Skeletal muscle satellite cell (primary cell): Measurements from ENCODE around the gene CHPF2.
A peak's percentile ranks its signal among the peaks of the same experiment; 100 is the strongest.

Source experiments
- H3K27me3 ChIP-seq: 2 replicates; pipeline ENCODE4 v1.7.0; 2013; ENCODE audit warnings: low read length; ENCODE audit not compliant: control insufficient read depth, insufficient read depth
- H3K36me3 ChIP-seq: 2 replicates; pipeline ENCODE4 v1.7.0; 2013; ENCODE audit warnings: mild to moderate bottlenecking, control low read depth, low read length; ENCODE audit not compliant: insufficient read depth
- H3K4me1 ChIP-seq: 2 replicates; pipeline ENCODE4 v1.7.0; 2013; ENCODE audit warnings: low read length; ENCODE audit not compliant: control insufficient read depth, insufficient read depth
- H3K4me2 ChIP-seq: 2 replicates; pipeline ENCODE4 v1.7.0; 2013; ENCODE audit warnings: mild to moderate bottlenecking, low read length
- H3K4me3 ChIP-seq: 2 replicates; pipeline ENCODE4 v1.7.0; 2013; ENCODE audit warnings: low read length
- H3K9ac ChIP-seq: 2 replicates; pipeline ENCODE4 v1.7.0; 2013; ENCODE audit warnings: mild to moderate bottlenecking, low read depth, low read length, moderate library complexity
- H3K9me3 ChIP-seq: replicated peaks from 2 replicates; pipeline ENCODE4 v1.7.0; 2013; ENCODE audit warnings: mild to moderate bottlenecking, control low read depth, low read length

CHPF2 gene

GRCh38 chr7:151244841-151245346 is 12.6 kb downstream of the CHPF2 start:
- peaks cover 46% of the 10 kb centered on the region for H3K4me1 ChIP-seq

GRCh38 chr7:151245360-151246101 is 13.2 kb downstream of the CHPF2 start:
- Histone ChIP-seq H3K4me2 (peak overlapping the region; percentile 92), H3K9ac (peak overlapping the region; percentile 27), H3K9me3 (no peaks in the 10 kb centered on the region), H3K27me3 (no peaks in the 10 kb centered on the region), H3K4me3 (peak overlapping the region; percentile 87), H3K36me3 (peaks cover 16% of the 10 kb centered on the region), H3K4me1 (peaks cover 49% of the 10 kb centered on the region)

More at GRCh38 chr7:151244841-151245346, 12.6 kb downstream of the CHPF2 start:
- peak overlapping the region; percentile 27 for H3K9ac ChIP-seq
- H3K4me3 ChIP-seq = peak overlapping the region; percentile 87
- H3K9me3 ChIP-seq = no peaks in the 10 kb centered on the region
- H3K4me2 ChIP-seq = peak overlapping the region; percentile 92
- H3K36me3 ChIP-seq = peaks cover 22% of the 10 kb centered on the region
- no peaks in the 10 kb centered on the region for H3K27me3 ChIP-seq

DNA sequence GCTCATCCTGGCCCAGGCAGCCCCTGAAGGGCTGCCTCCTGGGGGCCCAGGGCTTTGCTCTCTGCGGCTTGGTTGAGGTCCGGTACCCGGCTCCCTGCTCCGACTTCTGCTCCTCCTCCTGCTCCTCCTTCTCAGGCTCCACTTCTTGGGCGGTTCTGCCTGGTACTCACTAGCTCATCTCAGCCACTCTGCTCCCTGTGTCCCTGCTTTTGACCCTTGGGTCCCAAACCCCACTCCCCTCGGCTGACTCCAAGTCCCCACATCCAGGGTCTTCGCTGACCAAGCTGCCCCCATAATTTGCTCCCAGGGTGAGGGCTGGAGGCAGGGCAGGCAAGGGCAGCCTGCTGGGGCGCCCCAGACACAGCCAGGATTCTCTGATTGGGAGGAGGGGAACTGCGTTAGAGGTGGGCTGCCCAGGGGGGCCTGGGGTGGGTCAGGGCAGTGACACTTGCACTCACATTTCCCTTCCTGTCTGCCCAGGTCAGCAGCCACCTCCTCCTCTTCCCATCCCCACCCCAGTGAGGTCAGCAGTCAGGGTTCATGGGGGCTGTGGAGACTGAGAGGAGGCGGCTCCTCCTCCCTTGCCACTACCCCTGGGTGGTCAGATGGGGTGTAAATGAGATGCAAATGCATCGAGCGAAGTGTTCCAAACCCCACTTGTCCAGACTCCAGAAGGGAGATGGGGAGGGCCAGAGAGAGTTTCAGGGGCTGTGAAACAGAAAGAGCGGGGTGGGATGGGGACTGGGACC is 14.0 kb downstream of the CHPF2 start:
- H3K36me3 ChIP-seq = peaks cover 9% of the 10 kb centered on the region
- peak overlapping the region; percentile 92 for H3K4me2 ChIP-seq
- no peaks in the 10 kb centered on the region for H3K27me3 ChIP-seq
- H3K9me3 ChIP-seq = no peaks in the 10 kb centered on the region
- H3K9ac ChIP-seq = peak overlapping the region; percentile 27
- H3K4me1 ChIP-seq = peaks cover 54% of the 10 kb centered on the region
- peak overlapping the region; percentile 87 for H3K4me3 ChIP-seq

- peak overlapping the region; percentile 91 for H3K9ac ChIP-seq
- H3K4me3 ChIP-seq = peak overlapping the region; percentile 87
- no peaks in the 10 kb centered on the region for H3K27me3 ChIP-seq
- peaks cover 57% of the 10 kb centered on the region for H3K4me1 ChIP-seq
- no peaks in the 10 kb centered on the region for H3K9me3 ChIP-seq
- H3K36me3 ChIP-seq = peaks cover 4% of the 10 kb centered on the region
- peak overlapping the region; percentile 92 for H3K4me2 ChIP-seq
These were observed 14.7 kb downstream of the CHPF2 start for GRCh38 chr7:151246851-151247580.

DNA sequence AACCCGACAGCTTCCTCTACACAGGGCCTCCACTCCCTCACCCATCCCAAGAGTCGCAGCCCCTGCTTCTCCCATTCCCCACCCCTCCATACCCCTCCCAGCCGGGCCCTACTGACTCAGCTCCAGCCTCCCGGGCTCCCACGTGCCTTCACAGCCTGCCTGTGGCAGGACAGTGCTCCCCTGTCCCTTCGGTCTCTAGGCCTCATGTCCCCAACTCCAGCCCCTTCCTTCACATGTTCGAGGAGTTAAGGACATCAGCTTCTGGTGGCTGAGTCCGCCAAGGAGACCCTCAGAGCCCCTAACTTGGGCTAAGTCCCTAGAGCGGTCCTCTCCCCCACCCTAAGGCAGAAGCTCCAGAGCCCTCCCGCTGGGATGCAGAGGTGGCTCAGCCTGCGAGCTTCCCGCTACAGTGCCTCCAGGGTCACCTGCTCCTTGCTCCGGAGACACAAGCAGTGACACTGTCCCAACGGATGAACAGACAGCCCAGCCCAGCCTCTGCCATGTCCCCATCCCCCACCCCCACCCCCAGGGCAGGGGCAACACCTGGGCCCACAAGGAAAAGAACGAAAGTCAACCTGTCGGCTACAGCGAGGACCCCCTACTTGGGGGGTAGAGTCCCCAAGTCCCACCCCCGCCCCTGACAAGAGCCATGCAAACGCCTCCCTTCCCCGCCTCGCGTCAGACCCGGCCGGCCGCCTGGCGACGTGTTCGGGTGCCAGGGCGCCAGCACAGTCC is 15.5 kb downstream of the CHPF2 start:
- no peaks in the 10 kb centered on the region for H3K9me3 ChIP-seq
- peak overlapping the region; percentile 91 for H3K9ac ChIP-seq
- H3K27me3 ChIP-seq = no peaks in the 10 kb centered on the region
- no peaks in the 10 kb centered on the region for H3K36me3 ChIP-seq
- peak overlapping the region; percentile 92 for H3K4me2 ChIP-seq
- H3K4me3 ChIP-seq = peak overlapping the region; percentile 87
- H3K4me1 ChIP-seq = peaks cover 64% of the 10 kb centered on the region

DNA sequence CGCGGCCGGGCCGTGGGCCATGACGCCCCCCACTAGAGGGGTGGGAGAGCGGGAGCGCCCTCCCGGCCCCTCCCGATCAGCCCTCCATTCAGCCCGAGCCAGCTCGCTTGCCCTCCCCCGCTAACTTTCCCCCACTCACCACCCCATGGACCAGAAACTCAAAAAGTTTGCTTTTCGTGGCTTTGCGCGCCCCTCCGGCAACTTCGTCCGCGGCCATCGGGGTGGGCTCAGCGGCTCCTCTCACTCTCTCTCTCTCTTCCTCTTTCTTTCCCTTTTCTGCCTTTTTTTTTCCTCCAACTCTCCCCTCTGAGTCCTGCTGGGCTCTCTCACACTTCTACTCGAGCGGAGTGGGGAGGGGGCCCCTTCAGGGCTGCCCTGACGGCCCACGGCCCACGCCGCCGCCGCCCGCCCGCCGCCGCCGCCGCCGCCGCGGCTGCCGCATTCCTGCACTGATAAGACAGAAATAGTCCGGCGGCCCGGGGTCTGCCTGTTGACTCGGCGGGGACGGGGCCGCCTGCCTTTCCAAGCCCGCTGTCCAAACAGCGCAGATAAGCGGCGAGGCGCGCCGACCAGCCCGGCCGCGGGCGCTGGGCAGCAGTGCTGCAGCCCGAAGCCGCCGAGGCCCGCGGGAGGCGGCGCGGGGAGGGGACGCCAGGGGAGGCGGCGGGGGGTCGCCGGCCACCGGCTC is 16.2 kb downstream of the CHPF2 start, which contains the start of gene SMARCD3:
Gene SMARCD3, minus strand, starts transcription at position 349 of the 688 bp plus-strand sequence. Its CDS starts 132 bp downstream, at position 217.
- Histone ChIP-seq H3K9me3 (no peaks in the 10 kb centered on the region), H3K4me2 (peak within 1 kb of the TSS; percentile 92), H3K9ac (peak within 1 kb of the TSS; percentile 91), H3K36me3 (no peaks in the 10 kb centered on the region), H3K27me3 (no peaks in the 10 kb centered on the region), H3K4me1 (peaks cover 68% of the 10 kb centered on the region), H3K4me3 (peak within 1 kb of the TSS; percentile 87)

- peaks cover 68% of the 10 kb centered on the region for H3K4me1 ChIP-seq
- peak overlapping the region; percentile 92 for H3K4me2 ChIP-seq
- peak overlapping the region; percentile 87 for H3K4me3 ChIP-seq
- H3K36me3 ChIP-seq = no peaks in the 10 kb centered on the region
- H3K9me3 ChIP-seq = no peaks in the 10 kb centered on the region
- H3K9ac ChIP-seq = peak overlapping the region; percentile 91
- peaks cover 2% of the 10 kb centered on the region for H3K27me3 ChIP-seq
These were observed 16.9 kb downstream of the CHPF2 start for GRCh38 chr7:151249034-151249731.

DNA sequence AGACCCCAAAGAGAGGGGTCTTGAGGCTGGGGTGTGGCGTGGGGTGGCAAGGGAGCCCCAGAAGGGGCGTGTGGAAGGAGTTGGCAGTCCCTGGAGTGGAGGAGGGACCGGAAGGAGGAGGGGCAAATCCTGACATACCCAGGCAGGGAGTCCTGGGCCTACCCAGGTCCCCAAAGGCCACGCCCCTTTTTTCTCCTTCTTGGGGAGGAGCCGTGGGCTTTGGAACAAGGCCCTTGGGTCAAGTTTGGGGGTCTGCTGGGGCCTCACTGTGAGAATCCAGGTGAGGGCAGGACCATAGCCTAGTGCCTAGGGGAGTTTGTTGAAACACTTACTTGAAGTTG is 17.4 kb downstream of the CHPF2 start:
- Histone ChIP-seq H3K4me1 (peaks cover 65% of the 10 kb centered on the region), H3K9ac (peak overlapping the region; percentile 91), H3K4me3 (peak overlapping the region; percentile 87), H3K9me3 (no peaks in the 10 kb centered on the region), H3K36me3 (no peaks in the 10 kb centered on the region), H3K4me2 (peak overlapping the region; percentile 92), H3K27me3 (peaks cover 6% of the 10 kb centered on the region)

- H3K36me3 ChIP-seq = no peaks in the 10 kb centered on the region
- peak overlapping the region; percentile 75 for H3K4me3 ChIP-seq
- H3K9me3 ChIP-seq = no peaks in the 10 kb centered on the region
- no peak overlapping the region for H3K9ac ChIP-seq
- peak overlapping the region; percentile 92 for H3K4me2 ChIP-seq
- peaks cover 58% of the 10 kb centered on the region for H3K4me1 ChIP-seq
- H3K27me3 ChIP-seq = peaks cover 14% of the 10 kb centered on the region
These were observed 18.2 kb downstream of the CHPF2 start for GRCh38 chr7:151250181-151251132.
